ENCODE data around the gene PTX4.
"Not testable (repeated sequence)": the region's sequence is repeated elsewhere in the genome, so short reads cannot be mapped to it uniquely, and the experiment has no call there.

Gene PTX4

GRCh38 chr16:1443980-1444729 lies 44.6 kb downstream of the PTX4 start, which contains the start of gene CCDC154:
TSS of gene CCDC154 (minus strand) at chr16:1444556. CDS start at chr16:1444322, 234 bp downstream.
- no peak for DNase-seq (ENCODE audit: low spot score)

GRCh38 chr16:1443403-1443973 lies 45.3 kb downstream of the PTX4 start:
- DNase-seq (ENCODE audit: low spot score), result no peak

GRCh38 chr16:1442697-1443096 lies 46.0 kb downstream of the PTX4 start:
- no peak for DNase-seq (ENCODE audit: low spot score)

GRCh38 chr16:1441391-1441829 lies 47.3 kb downstream of the PTX4 start:
- DNase-seq (ENCODE audit: low spot score), result no peak

- not testable (repeated sequence) for DNase-seq (ENCODE audit: low spot score)
Observed at GRCh38 chr16:1439699-1440074, 49.1 kb downstream of the PTX4 start.

- DNase-seq (ENCODE audit: low spot score), result no peak
Observed at GRCh38 chr16:1439058-1439698, 49.6 kb downstream of the PTX4 start.

GRCh38 chr16:1438229-1439057 lies 50.3 kb downstream of the PTX4 start:
- no peak for DNase-seq (ENCODE audit: low spot score)

GRCh38 chr16:1437606-1438005 lies 51.1 kb downstream of the PTX4 start:
- no peak for DNase-seq (ENCODE audit: low spot score)

- DNase-seq (ENCODE audit: low spot score), result no peak
Observed at GRCh38 chr16:1436731-1437355, 51.9 kb downstream of the PTX4 start.

- no peak for DNase-seq (ENCODE audit: low spot score)
Observed at GRCh38 chr16:1435921-1436697, 52.6 kb downstream of the PTX4 start.
